HG03196 (cell line): ENCODE measurements around the gene LAD1.
A peak's percentile ranks its signal among the peaks of the same experiment; 100 is the strongest.

Experiments used
- ATAC-seq: cut with Tn5 transposase; IDR thresholded peaks from one replicate; pipeline ENCODE4 v1.9.1; 2021; ENCODE audit not compliant: unreplicated experiment

Gene LAD1

GRCh38 chr1:201419256-201419655 is 20.1 kb upstream of the LAD1 start:
- ATAC-seq, result no peak

- no peak for ATAC-seq
Measured at GRCh38 chr1:201418461-201418860, 19.3 kb upstream of the LAD1 start.

GRCh38 chr1:201414051-201414738 is 15.1 kb upstream of the LAD1 start:
- ATAC-seq, result no peak

- no peak for ATAC-seq
Measured at GRCh38 chr1:201411292-201411691, 12.2 kb upstream of the LAD1 start.

- ATAC-seq, result no peak
Measured at GRCh38 chr1:201409440-201409839, 10.3 kb upstream of the LAD1 start.

GRCh38 chr1:201408834-201409200 is 9.7 kb upstream of the LAD1 start:
- no peak for ATAC-seq

- ATAC-seq, result no peak
Measured at GRCh38 chr1:201408176-201408833, 9.2 kb upstream of the LAD1 start.

GRCh38 chr1:201406831-201407406 is 7.8 kb upstream of the LAD1 start:
- ATAC-seq, result peak; percentile 33

GRCh38 chr1:201405484-201405831 is 6.3 kb upstream of the LAD1 start:
- ATAC-seq, result no peak

GRCh38 chr1:201404722-201405483 is 5.8 kb upstream of the LAD1 start:
- no peak for ATAC-seq

GRCh38 chr1:201404055-201404454 is 4.9 kb upstream of the LAD1 start:
- ATAC-seq, result no peak

- ATAC-seq, result no peak
Measured at GRCh38 chr1:201403359-201403758, 4.2 kb upstream of the LAD1 start.

GRCh38 chr1:201401700-201402099 is 2.6 kb upstream of the LAD1 start:
- no peak for ATAC-seq

- ATAC-seq, result no peak
Measured at GRCh38 chr1:201400852-201401230, 1.7 kb upstream of the LAD1 start.

- ATAC-seq, result no peak
Measured at GRCh38 chr1:201400212-201400851, 1.2 kb upstream of the LAD1 start.

GRCh38 chr1:201399352-201400126 is 415 bp upstream of the LAD1 start:
- no peak for ATAC-seq

GRCh38 chr1:201397675-201398074 is 1.4 kb downstream of the LAD1 start:
- no peak for ATAC-seq

GRCh38 chr1:201396861-201397464 is 2.2 kb downstream of the LAD1 start:
- no peak for ATAC-seq

GRCh38 chr1:201395936-201396335 is 3.2 kb downstream of the LAD1 start:
- ATAC-seq, result no peak

- no peak for ATAC-seq
Measured at GRCh38 chr1:201394591-201394990, 4.5 kb downstream of the LAD1 start.
